NT2/D1 (cell line): ENCODE measurements around the gene CDC42.

Experiments used
- YY1 ChIP-seq: IDR thresholded peaks from 2 replicates; pipeline ENCODE4 v1.6.1; 2011; ENCODE audit not compliant: insufficient read length, insufficient read depth
- ZNF274 ChIP-seq: IDR thresholded peaks from 2 replicates; pipeline ENCODE4 v1.6.1; 2011; ENCODE audit warnings: mild to moderate bottlenecking, low read depth, low read length

DNA sequence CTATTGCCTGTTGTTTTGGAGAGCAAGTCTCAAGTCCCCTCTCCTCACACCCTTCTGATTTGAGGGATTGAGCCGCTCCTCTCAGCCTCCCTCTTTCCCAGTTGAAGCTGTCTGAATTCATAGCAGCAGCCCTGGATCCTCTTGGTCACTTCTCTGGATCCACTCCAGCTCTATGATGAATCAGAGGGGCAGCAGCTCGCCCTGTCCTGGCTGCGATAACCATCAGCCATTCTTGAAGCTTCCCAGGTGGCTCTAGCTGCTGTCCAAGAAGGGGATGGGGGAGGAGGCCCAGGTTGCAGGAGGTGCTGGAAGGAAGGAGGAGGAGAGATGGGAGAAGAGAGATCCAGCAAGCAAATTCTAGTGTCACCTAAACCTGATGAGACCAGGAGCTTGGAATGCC lies 59.1 kb downstream of the CDC42 start:
- TF ChIP-seq YY1 (no peak), ZNF274 (no peak)
